HG02763 (cell line): Measurements from ENCODE around the gene NPR2.

Source experiments
- ATAC-seq: cut with Tn5 transposase; IDR thresholded peaks from one replicate; pipeline ENCODE4 v1.9.1; 2021; ENCODE audit warnings: mild to moderate bottlenecking, moderate library complexity; ENCODE audit not compliant: unreplicated experiment

The NPR2 gene

GRCh38 chr9:35852876-35853865 lies 61.8 kb downstream of the NPR2 start:
- ATAC-seq, result no peak

GRCh38 chr9:35854091-35854762 lies 62.8 kb downstream of the NPR2 start:
- no peak for ATAC-seq

- no peak for ATAC-seq
These were observed 64.8 kb downstream of the NPR2 start for GRCh38 chr9:35856206-35856605.

- no peak for ATAC-seq
These were observed 65.5 kb downstream of the NPR2 start for GRCh38 chr9:35856882-35857281.

- ATAC-seq, result no peak
These were observed 67.1 kb downstream of the NPR2 start for GRCh38 chr9:35858458-35858857.
